Smooth muscle cell (in vitro differentiated cells): ENCODE data around the gene IFNA6. TPM values are rescaled to one million over a fixed set of nuclear protein-coding genes. Genes with fewer than 3 reads are reported as not detected.

Experiments
- DNase-seq: peaks from one replicate; lab custom pipeline; 2025; ENCODE audit not compliant: unreplicated experiment; lab: John Stamatoyannopoulos, UW
- H2AFZ ChIP-seq: fragments of 200-600 bp; sonication (generic); 2 replicates; pipeline ENCODE4 v1.6.0; 2016; ENCODE audit warnings: antibody characterized with exemption, low read depth, mild to moderate bottlenecking
- H3F3A ChIP-seq: fragments of 200-600 bp; sonication (generic); 2 replicates; pipeline ENCODE4 v1.6.0; 2017; ENCODE audit warnings: antibody characterized with exemption, low read depth
- H3K27ac ChIP-seq: fragments of 200-600 bp; sonication (generic); 2 replicates; pipeline ENCODE4 v1.5.1; 2016; ENCODE audit warnings: low read depth, mild to moderate bottlenecking
- H3K27me3 ChIP-seq: fragments of 200-600 bp; sonication (generic); 2 replicates; pipeline ENCODE4 v1.6.1; 2016; ENCODE audit warnings: low read depth, mild to moderate bottlenecking
- H3K36me3 ChIP-seq: fragments of 200-600 bp; sonication (generic); 2 replicates; pipeline ENCODE4 v1.5.1; 2016; ENCODE audit warnings: low read depth
- H3K4me1 ChIP-seq: fragments of 200-600 bp; sonication (generic); 2 replicates; pipeline ENCODE4 v1.5.1; 2016; ENCODE audit warnings: low read depth
- H3K4me2 ChIP-seq: fragments of 200-600 bp; sonication (generic); 2 replicates; pipeline ENCODE4 v1.6.0; 2016; ENCODE audit warnings: mild to moderate bottlenecking
- H3K4me3 ChIP-seq: fragments of 200-600 bp; sonication (generic); 2 replicates; pipeline ENCODE4 v1.5.1; 2016; ENCODE audit warnings: mild to moderate bottlenecking
- H3K79me2 ChIP-seq: fragments of 200-600 bp; sonication (generic); 2 replicates; pipeline ENCODE4 v1.6.0; 2016; ENCODE audit warnings: low read depth, mild to moderate bottlenecking
- H3K9ac ChIP-seq: fragments of 200-600 bp; sonication (generic); 2 replicates; pipeline ENCODE4 v1.6.0; 2016; ENCODE audit warnings: low read depth
- H3K9me3 ChIP-seq: fragments of 200-600 bp; sonication (generic); replicated peaks from 2 replicates; pipeline ENCODE4 v1.5.1; 2016; ENCODE audit warnings: low read depth
- H4K20me1 ChIP-seq: fragments of 200-600 bp; sonication (generic); 2 replicates; pipeline ENCODE4 v1.6.0; 2016; ENCODE audit warnings: low read depth
- WGBS: methylation state at CpG from one replicate; pipeline ENCODE4 v1.1.7; 2016; ENCODE audit warnings: low lambda C conversion rate; 5-methylcytosine and 5-hydroxymethylcytosine counted together
- polyA plus RNA-seq: library from polyadenylated mRNA; unstranded; fragments of >200 nt; fragmentation: Nextera tagmentation; extraction: Ambion mirVana; gene quantifications from 2 replicates; pipeline ENCODE4 v1.2.1, GENCODE V29; 2016
- total RNA-seq: library from RNA; depleted of rRNA; stranded (reverse); fragments of >200 nt; gene quantifications from 2 replicates; pipeline ENCODE4 v1.2.3, GENCODE V29; 2014
- TF ChIP-seq, protein P1 (sequence below): fragments of 200-600 bp; sonication (generic); IDR thresholded peaks from 2 replicates; pipeline ENCODE4 v1.5.1; 2017; ENCODE audit warnings: borderline replicate concordance, mild to moderate bottlenecking, antibody characterized with exemption; ENCODE audit not compliant: insufficient read depth, poor library complexity, severe bottlenecking

IFNA6 gene
- total and polyA plus RNA-seq, 2 experiments from 2014 or later, result not detected

DNA sequence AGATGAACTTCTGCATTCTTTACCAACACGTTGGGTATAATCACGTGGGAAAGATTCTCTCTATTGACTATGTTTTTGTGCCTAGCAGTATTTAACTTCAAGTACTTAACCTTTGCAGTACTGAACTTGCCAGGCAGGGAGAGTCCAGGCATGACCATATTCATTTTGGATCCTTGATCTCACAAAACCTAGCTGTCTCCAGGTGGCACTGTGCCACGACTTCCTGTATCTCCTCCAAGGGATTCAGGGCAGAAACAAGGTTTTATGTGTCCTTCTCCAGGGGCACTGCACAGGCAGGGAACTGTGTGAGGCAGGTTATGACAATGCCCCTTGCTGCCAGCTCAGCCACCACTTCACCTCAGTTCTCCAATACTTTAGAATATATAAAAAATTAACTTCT is 33.8 kb downstream of the IFNA6 start:
- Histone ChIP-seq H3K27ac (no peak overlapping the region), H3K79me2 (no peaks in the 10 kb centered on the region), H4K20me1 (no peaks in the 10 kb centered on the region), H3F3A (no peaks in the 10 kb centered on the region), H3K36me3 (no peaks in the 10 kb centered on the region), H2AFZ (no peak overlapping the region), H3K4me1 (no peaks in the 10 kb centered on the region), H3K9me3 (no peaks in the 10 kb centered on the region), H3K4me2 (no peak overlapping the region), H3K27me3 (peaks cover 6% of the 10 kb centered on the region), H3K9ac (no peak overlapping the region), H3K4me3 (no peak overlapping the region)
- no peak for DNase-seq
- WGBS, result 56% methylated on average over 3 of the region's 3 CpGs
- TF ChIP-seq, protein P1, sequence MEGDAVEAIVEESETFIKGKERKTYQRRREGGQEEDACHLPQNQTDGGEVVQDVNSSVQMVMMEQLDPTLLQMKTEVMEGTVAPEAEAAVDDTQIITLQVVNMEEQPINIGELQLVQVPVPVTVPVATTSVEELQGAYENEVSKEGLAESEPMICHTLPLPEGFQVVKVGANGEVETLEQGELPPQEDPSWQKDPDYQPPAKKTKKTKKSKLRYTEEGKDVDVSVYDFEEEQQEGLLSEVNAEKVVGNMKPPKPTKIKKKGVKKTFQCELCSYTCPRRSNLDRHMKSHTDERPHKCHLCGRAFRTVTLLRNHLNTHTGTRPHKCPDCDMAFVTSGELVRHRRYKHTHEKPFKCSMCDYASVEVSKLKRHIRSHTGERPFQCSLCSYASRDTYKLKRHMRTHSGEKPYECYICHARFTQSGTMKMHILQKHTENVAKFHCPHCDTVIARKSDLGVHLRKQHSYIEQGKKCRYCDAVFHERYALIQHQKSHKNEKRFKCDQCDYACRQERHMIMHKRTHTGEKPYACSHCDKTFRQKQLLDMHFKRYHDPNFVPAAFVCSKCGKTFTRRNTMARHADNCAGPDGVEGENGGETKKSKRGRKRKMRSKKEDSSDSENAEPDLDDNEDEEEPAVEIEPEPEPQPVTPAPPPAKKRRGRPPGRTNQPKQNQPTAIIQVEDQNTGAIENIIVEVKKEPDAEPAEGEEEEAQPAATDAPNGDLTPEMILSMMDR, result no peak

DNA sequence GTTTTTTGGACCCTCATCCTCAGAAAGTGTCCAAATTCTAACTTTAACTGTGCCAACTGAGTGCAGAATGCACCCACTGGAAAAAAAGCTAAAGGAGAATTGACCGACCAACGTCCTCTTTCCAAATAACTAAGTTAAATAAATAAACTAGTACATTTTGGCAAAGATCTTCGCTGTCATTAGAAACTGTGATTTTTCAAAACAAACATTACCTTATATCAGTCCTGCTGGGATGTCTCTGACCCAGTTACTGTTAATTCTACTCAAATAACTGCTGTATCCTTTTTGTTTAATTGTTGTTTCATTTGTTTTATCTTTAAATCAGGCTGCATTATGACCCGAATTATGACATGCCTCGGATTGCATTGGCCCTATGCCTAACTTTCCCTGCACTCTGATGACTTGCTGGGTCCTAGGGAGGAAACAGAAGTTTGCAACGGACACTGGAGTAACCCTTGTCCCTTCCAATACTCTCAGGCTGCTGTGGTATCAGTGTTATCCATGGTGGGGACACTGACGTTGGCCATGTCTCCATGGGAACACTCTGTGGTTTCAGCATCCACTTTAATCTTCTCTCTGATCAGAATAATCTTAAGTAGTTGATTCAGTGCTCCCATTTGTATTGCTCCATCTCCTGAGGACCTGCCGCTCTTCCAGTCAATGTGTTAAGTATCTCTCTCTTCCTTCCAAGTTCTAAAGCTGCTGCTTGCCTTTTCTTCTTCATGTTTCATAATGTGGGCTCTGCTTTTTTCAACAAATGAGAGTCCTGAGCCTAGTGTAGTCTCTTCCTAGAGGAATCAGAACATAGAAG is 34.5 kb downstream of the IFNA6 start:
- no peak overlapping the region for H3K27ac ChIP-seq
- peaks cover 6% of the 10 kb centered on the region for H3K27me3 ChIP-seq
- no peaks in the 10 kb centered on the region for H3F3A ChIP-seq
- H3K36me3 ChIP-seq, result no peaks in the 10 kb centered on the region
- no peak for DNase-seq
- no peaks in the 10 kb centered on the region for H4K20me1 ChIP-seq
- H3K4me2 ChIP-seq, result no peak overlapping the region
- TF ChIP-seq, protein P1, result no peak
- H3K9me3 ChIP-seq, result no peaks in the 10 kb centered on the region
- no peak overlapping the region for H3K9ac ChIP-seq
- no peaks in the 10 kb centered on the region for H3K79me2 ChIP-seq
- H3K4me3 ChIP-seq, result no peak overlapping the region
- no peak overlapping the region for H2AFZ ChIP-seq
- H3K4me1 ChIP-seq, result no peaks in the 10 kb centered on the region
- 76% methylated on average over 8 of the region's 8 CpGs for WGBS

DNA sequence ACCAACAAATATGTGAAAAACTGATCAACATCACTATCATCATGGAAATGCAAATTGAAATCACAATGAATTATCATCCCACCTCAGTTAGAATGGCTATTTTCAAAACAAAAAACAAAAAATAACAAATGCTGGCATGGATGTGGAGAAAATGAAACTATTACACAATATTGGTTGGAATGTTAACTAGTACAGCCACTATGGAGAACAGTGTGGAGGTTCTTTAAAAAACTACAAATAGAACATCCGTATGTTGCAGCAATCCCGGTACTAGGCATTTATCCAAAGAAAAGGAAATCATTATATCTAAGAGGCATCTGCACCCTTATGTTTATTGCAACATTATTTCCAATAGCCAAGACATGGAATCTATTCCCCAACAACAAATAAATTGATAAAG is 36.5 kb downstream of the IFNA6 start:
- Histone ChIP-seq H2AFZ (no peak overlapping the region), H3K4me1 (no peaks in the 10 kb centered on the region), H3K9ac (no peak overlapping the region), H3K27me3 (peaks cover 6% of the 10 kb centered on the region), H3K79me2 (no peaks in the 10 kb centered on the region), H3K9me3 (no peaks in the 10 kb centered on the region), H3K4me2 (no peak overlapping the region), H4K20me1 (no peaks in the 10 kb centered on the region), H3K4me3 (no peak overlapping the region), H3K36me3 (no peaks in the 10 kb centered on the region), H3K27ac (no peak overlapping the region), H3F3A (no peaks in the 10 kb centered on the region)
- 96% methylated on average over 2 of the region's 2 CpGs for WGBS
- TF ChIP-seq, protein P1, result no peak
- DNase-seq, result no peak

DNA sequence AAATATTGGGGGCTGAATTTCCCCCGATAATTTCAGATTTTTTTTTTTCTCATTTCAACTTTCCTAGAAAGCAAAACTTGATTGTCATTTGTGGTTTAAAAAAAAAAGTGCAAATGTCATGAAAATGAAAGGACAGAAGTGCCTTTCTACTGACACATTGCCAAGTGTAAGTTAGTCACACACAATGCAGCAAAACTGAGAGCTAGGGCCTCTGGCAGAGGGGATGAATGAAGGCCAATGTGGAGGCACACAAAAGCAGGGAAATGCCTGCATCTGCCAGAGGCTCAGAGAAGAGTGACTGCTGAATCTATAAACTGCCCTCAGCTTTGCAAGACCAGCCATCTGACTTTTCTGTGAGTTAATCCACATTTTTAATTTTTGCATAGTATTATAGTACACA is 38.8 kb downstream of the IFNA6 start:
- Histone ChIP-seq H3K36me3 (no peaks in the 10 kb centered on the region), H3K27me3 (peaks cover 8% of the 10 kb centered on the region), H4K20me1 (no peaks in the 10 kb centered on the region), H3K4me2 (no peak overlapping the region), H3K4me1 (no peaks in the 10 kb centered on the region), H3F3A (no peaks in the 10 kb centered on the region), H3K27ac (no peak overlapping the region), H3K4me3 (no peak overlapping the region), H3K9me3 (no peaks in the 10 kb centered on the region), H2AFZ (no peak overlapping the region), H3K79me2 (no peaks in the 10 kb centered on the region), H3K9ac (no peak overlapping the region)
- TF ChIP-seq, protein P1, result no peak
- 92% methylated on average over 1 of the region's 1 CpG for WGBS
- DNase-seq, result no peak
